ENCODE data around the gene VIPR2.
"Not testable (repeated sequence)": the region's sequence is repeated elsewhere in the genome, so short reads cannot be mapped to it uniquely, and the experiment has no call there.

The VIPR2 gene

GRCh38 chr7:159125104-159125954 lies 19.3 kb downstream of the VIPR2 start:
- H3K4me3 ChIP-seq: no peak overlapping the region
- TF ChIP-seq CTCF (IDR thresholded peaks at IDR 0.05): no peak
- no peak overlapping the region for H3K27ac ChIP-seq
- peak; percentile 54 for DNase-seq (ENCODE audit: low spot score)

DNA sequence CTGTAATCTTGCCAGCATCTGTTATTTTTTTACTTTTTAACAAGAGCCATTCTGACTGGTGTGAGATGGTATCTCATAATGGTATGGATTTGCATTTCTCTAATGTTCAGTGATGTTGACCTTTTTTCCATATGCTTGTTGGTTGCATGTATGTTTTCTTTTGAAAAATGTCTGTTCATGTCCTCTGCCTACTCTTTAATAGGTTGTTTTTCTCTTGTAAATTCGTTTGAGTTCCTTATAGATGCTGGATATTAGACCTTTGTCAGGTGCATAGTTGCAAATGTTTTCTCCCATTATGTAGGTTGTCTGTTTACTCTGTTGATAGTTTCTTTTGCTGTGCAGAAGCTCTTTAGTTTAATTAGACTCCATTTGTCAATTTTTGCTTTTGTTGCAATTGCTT lies 20.9 kb downstream of the VIPR2 start:
- H3K27ac ChIP-seq; DNase-seq (ENCODE audit: low spot score); H3K4me3 ChIP-seq: not testable (repeated sequence)

DNA sequence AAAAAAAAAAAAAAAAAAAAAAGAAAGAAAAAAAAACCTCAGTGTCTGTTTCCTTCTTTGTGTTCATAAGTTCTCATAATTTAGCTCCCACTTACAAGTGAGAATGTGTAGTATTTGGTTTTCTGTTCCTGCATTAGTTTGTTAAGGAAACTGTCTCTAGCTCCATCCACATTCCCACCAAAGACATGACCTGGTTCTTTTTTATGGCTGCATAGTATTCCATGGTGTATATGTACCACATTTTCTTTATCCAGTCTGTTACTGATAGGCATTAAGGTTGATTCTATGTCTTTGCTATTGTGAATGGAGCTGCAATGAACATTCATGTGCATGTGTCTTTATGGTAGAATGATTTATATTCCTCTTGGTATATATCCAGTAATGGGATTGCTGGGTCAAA lies 21.4 kb downstream of the VIPR2 start:
- not testable (repeated sequence) for DNase-seq (ENCODE audit: low spot score); H3K4me3 ChIP-seq; H3K27ac ChIP-seq

- DNase-seq (ENCODE audit: low spot score): peak; percentile 56
- no peak for TF ChIP-seq CTCF (IDR thresholded peaks at IDR 0.05)
- no peak overlapping the region for H3K4me3 ChIP-seq
Observed at GRCh38 chr7:159122276-159122675, 22.4 kb downstream of the VIPR2 start.

DNA sequence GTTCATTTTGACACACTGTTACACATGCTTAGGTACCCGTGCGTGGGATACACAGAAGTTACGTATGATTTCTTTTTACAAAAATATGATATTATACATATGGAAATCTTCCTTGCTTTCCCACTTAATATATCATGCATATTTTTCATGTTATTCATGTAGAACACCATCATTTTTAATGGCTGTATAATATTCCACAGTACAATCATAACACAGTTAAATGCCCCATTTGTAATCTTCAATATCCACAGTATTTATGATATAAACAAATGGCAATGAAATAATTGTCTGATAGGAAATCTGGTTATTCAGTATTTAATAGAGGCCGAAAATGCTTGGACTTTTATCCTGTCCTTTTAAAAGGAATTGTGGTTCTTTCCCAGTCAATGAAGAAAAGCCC lies 23.2 kb downstream of the VIPR2 start:
- H3K27ac ChIP-seq: no peak overlapping the region
- H3K4me3 ChIP-seq: no peak overlapping the region
- no peak for DNase-seq (ENCODE audit: low spot score)
- no peak for TF ChIP-seq CTCF (IDR thresholded peaks at IDR 0.05)

More at GRCh38 chr7:159122276-159122675, 22.4 kb downstream of the VIPR2 start:
- no peak overlapping the region for H3K27ac ChIP-seq

DNA sequence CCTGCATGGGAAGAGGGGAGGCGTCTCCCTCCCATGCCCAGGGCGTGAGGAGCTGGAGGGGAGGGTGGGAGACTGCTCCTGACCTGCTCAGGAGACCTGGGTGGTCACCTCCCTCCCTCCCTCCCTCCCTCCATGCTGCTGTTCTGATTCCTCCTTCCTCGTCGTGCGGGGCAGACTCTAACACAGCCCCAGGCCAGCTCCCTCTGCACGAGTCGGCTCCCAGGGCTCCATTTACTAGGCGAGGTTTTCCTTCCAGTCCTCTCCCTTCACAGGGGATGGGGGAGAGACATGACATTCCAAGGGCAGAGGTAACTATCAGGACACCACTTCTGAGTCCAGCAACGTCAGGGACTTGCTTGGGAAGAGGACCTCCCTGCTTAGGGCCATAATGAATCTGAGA lies 23.6 kb downstream of the VIPR2 start:
- H3K27ac ChIP-seq: no peak overlapping the region
- no peak for TF ChIP-seq CTCF (IDR thresholded peaks at IDR 0.05)
- peak; percentile 21 for DNase-seq (ENCODE audit: low spot score)
- H3K4me3 ChIP-seq: no peak overlapping the region

- Histone ChIP-seq H3K27ac (no peak overlapping the region), H3K4me3 (no peak overlapping the region)
- peak; percentile 64 for DNase-seq (ENCODE audit: low spot score)
- no peak for TF ChIP-seq CTCF (IDR thresholded peaks at IDR 0.05)
Observed at GRCh38 chr7:159120540-159120919, 24.1 kb downstream of the VIPR2 start.

- Histone ChIP-seq H3K4me3 (no peak overlapping the region), H3K27ac (no peak overlapping the region)
- peak; percentile 33 for DNase-seq (ENCODE audit: low spot score)
- no peak for TF ChIP-seq CTCF (IDR thresholded peaks at IDR 0.05)
Observed at GRCh38 chr7:159119851-159120539, 24.7 kb downstream of the VIPR2 start.

All from coronary artery (tissue), 2 donors.